Hepatocyte (in vitro differentiated cells): ENCODE results near the gene CPN2. TPM values are rescaled to one million over a fixed set of nuclear protein-coding genes. Genes with fewer than 3 reads are reported as not detected.

Experiments
- DNase-seq: peaks from one replicate; pipeline ENCODE4 v3.0.0-alpha.2; 2016; ENCODE audit warnings: low spot score
- H2AFZ ChIP-seq: fragments of 200-600 bp; sonication (generic); 2 replicates; pipeline ENCODE4 v1.6.0; 2016; ENCODE audit warnings: antibody characterized with exemption, mild to moderate bottlenecking
- H3K27ac ChIP-seq: fragments of 200-600 bp; sonication (generic); 2 replicates; pipeline ENCODE4 v1.5.1; 2016; ENCODE audit warnings: mild to moderate bottlenecking
- H3K27me3 ChIP-seq: fragments of 200-600 bp; sonication (generic); 2 replicates; pipeline ENCODE4 v1.6.1; 2016
- H3K36me3 ChIP-seq: fragments of 200-600 bp; sonication (generic); replicated peaks from 2 replicates; pipeline ENCODE4 v1.5.1; 2016; ENCODE audit warnings: low read depth; ENCODE audit not compliant: insufficient read depth
- H3K4me1 ChIP-seq: fragments of 200-600 bp; sonication (generic); 2 replicates; pipeline ENCODE4 v1.5.1; 2016; ENCODE audit warnings: mild to moderate bottlenecking, moderate library complexity; ENCODE audit not compliant: insufficient read depth
- H3K4me2 ChIP-seq: fragments of 200-600 bp; sonication (generic); 2 replicates; pipeline ENCODE4 v1.6.0; 2016
- H3K4me3 ChIP-seq: fragments of 200-600 bp; sonication (generic); 2 replicates; pipeline ENCODE4 v1.5.1; 2016; ENCODE audit warnings: mild to moderate bottlenecking
- H3K79me2 ChIP-seq: fragments of 200-600 bp; sonication (generic); 2 replicates; pipeline ENCODE4 v1.6.0; 2017; ENCODE audit warnings: mild to moderate bottlenecking
- H3K9me2 ChIP-seq: fragments of 200-600 bp; sonication (generic); replicated peaks from 2 replicates; pipeline ENCODE4 v1.6.0; 2017; ENCODE audit warnings: mild to moderate bottlenecking; ENCODE audit not compliant: insufficient read depth
- H3K9me3 ChIP-seq: fragments of 200-600 bp; sonication (generic); 2 replicates; pipeline ENCODE4 v1.5.1; 2016; ENCODE audit warnings: low read depth, mild to moderate bottlenecking
- H4K20me1 ChIP-seq: fragments of 200-600 bp; sonication (generic); 2 replicates; pipeline ENCODE4 v1.6.0; 2016; ENCODE audit warnings: mild to moderate bottlenecking; ENCODE audit not compliant: insufficient read depth, poor library complexity, severe bottlenecking
- CTCF ChIP-seq: fragments of 200-600 bp; sonication (generic); IDR thresholded peaks from 2 replicates; pipeline ENCODE4 v1.5.1; 2016; ENCODE audit warnings: antibody characterized with exemption, mild to moderate bottlenecking; ENCODE audit not compliant: poor library complexity
- EZH2 ChIP-seq: fragments of 200-600 bp; sonication (generic); IDR thresholded peaks from 2 replicates; pipeline ENCODE4 v1.6.1; 2016; ENCODE audit warnings: antibody characterized with exemption, mild to moderate bottlenecking, borderline replicate concordance
- EZH2phosphoT487 ChIP-seq: fragments of 200-600 bp; sonication (generic); IDR thresholded peaks from one replicate; pipeline ENCODE4 v1.6.1; 2018; ENCODE audit warnings: antibody characterized with exemption, mild to moderate bottlenecking, low read depth, moderate library complexity; ENCODE audit not compliant: unreplicated experiment, severe bottlenecking
- WGBS: methylation state at CpG from one replicate; pipeline ENCODE4 v1.1.6; 2016; ENCODE audit warnings: low lambda C conversion rate; ENCODE audit errors: missing lambda C conversion rate; 5-methylcytosine and 5-hydroxymethylcytosine counted together
- polyA plus RNA-seq: library from polyadenylated mRNA; unstranded; fragments of >200 nt; fragmentation: Nextera tagmentation; extraction: Ambion mirVana; gene quantifications from 2 replicates; pipeline ENCODE4 v1.2.1, GENCODE V29; 2016
- total RNA-seq: library from RNA; depleted of rRNA; stranded (reverse); fragments of >200 nt; gene quantifications from 2 replicates; pipeline ENCODE4 v1.2.3, GENCODE V29; 2014

The CPN2 gene
- total and polyA plus RNA-seq, 2 experiments from 2014 or later, result 3.3 to 4.6 TPM

DNA sequence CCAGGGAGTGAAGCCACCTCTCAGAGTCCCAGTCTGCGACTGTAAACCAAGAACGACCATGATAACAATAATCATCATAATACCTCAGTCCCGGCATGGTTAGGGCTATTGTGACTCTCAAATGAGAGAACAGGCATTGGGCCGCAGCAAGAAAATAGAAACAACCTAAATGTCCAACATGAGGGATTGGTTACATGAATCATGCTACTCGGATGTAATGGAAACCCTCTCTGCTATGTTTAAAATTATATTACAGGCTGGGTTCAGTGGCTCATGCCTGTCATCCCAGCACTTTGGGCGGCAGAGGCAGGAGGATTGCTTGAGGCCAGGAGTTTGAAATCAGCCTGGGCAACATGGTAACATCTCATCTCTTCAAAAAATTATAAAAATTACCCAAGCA is 2.8 kb downstream of the CPN2 start:
- no peaks in the 10 kb centered on the region for H3K27me3 ChIP-seq
- no peaks in the 10 kb centered on the region for H3K9me2 ChIP-seq
- no peaks in the 10 kb centered on the region for H3K9me3 ChIP-seq
- no peaks in the 10 kb centered on the region for H4K20me1 ChIP-seq
- H3K79me2 ChIP-seq, result no peaks in the 10 kb centered on the region
- TF ChIP-seq EZH2phosphoT487 (no peak), EZH2 (no peak), CTCF (no peak)
- no peaks in the 10 kb centered on the region for H3K36me3 ChIP-seq
- H2AFZ ChIP-seq, result no peak overlapping the region
- H3K27ac ChIP-seq, result no peak overlapping the region
- no peak overlapping the region for H3K4me2 ChIP-seq
- no peak for DNase-seq
- H3K4me1 ChIP-seq, result no peaks in the 10 kb centered on the region
- no peak overlapping the region for H3K4me3 ChIP-seq
- 84% methylated on average over 6 of the region's 6 CpGs for WGBS

DNA sequence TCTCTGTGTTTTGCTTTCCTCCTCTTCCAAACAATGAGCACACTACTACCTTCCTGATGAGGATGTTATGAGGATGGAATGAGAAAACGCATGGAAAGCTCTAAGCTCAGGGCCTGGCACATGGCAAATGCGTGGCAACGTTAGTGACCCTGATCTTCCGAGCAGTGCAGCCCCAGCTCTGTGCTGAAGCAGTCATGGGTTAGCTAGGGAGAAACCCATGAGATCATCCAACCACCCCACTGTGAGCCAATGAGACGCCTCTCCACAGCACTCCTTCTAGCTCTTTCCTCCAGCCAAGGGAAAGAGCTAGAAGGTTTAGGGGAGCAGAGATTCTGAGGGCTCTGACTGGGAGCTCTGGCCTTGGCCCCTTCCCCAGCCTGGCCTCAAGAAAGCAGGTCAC is 4.5 kb downstream of the CPN2 start:
- TF ChIP-seq EZH2 (no peak), EZH2phosphoT487 (no peak), CTCF (no peak)
- no peaks in the 10 kb centered on the region for H4K20me1 ChIP-seq
- no peak overlapping the region for H3K27ac ChIP-seq
- 90% methylated on average over 5 of the region's 5 CpGs for WGBS
- no peaks in the 10 kb centered on the region for H3K27me3 ChIP-seq
- H3K36me3 ChIP-seq, result no peaks in the 10 kb centered on the region
- H3K79me2 ChIP-seq, result no peaks in the 10 kb centered on the region
- H3K9me2 ChIP-seq, result no peaks in the 10 kb centered on the region
- H3K9me3 ChIP-seq, result no peaks in the 10 kb centered on the region
- H3K4me3 ChIP-seq, result no peak overlapping the region
- H3K4me1 ChIP-seq, result no peaks in the 10 kb centered on the region
- DNase-seq, result no peak
- no peak overlapping the region for H2AFZ ChIP-seq
- no peak overlapping the region for H3K4me2 ChIP-seq

DNA sequence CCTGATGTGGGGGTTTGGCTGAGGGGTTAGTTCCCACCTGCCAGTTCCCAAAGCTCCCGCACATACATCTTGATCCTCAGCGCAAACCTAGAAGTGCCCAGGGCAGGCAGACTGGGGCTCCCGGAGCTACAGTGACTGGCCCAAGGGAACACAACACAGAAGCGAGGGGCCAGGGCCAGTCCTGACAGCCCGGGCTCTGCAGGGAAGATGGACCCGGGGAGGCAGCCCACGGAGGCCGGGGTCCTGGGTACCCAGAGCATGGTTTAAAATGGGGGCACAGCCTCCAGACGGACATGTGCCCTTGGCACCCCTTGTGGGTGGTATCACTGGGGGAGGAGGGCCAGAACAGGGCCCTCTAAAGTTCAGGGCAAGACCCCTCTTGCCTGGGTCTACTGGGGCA is 5.1 kb downstream of the CPN2 start:
- Histone ChIP-seq H3K27ac (no peak overlapping the region), H3K79me2 (no peaks in the 10 kb centered on the region), H3K4me3 (no peak overlapping the region), H3K27me3 (no peaks in the 10 kb centered on the region), H4K20me1 (no peaks in the 10 kb centered on the region), H2AFZ (no peak overlapping the region), H3K9me2 (no peaks in the 10 kb centered on the region), H3K4me1 (no peaks in the 10 kb centered on the region), H3K36me3 (no peaks in the 10 kb centered on the region), H3K9me3 (no peaks in the 10 kb centered on the region), H3K4me2 (no peak overlapping the region)
- no peak for DNase-seq
- 97% methylated on average over 9 of the region's 9 CpGs for WGBS
- no peak for TF ChIP-seq EZH2phosphoT487
- TF ChIP-seq EZH2, result no peak
- TF ChIP-seq CTCF, result no peak

GRCh38 chr3:194344012-194344411 is 7.1 kb downstream of the CPN2 start:
- Histone ChIP-seq H3K9me3 (no peaks in the 10 kb centered on the region), H2AFZ (no peak overlapping the region), H3K36me3 (no peaks in the 10 kb centered on the region), H4K20me1 (no peaks in the 10 kb centered on the region), H3K27ac (no peak overlapping the region), H3K9me2 (no peaks in the 10 kb centered on the region), H3K4me1 (peaks cover 7% of the 10 kb centered on the region), H3K4me2 (no peak overlapping the region), H3K27me3 (no peaks in the 10 kb centered on the region), H3K4me3 (no peak overlapping the region), H3K79me2 (no peaks in the 10 kb centered on the region)
- DNase-seq, result peak; percentile 85
- WGBS, result 36% methylated on average over 9 of the region's 9 CpGs
- TF ChIP-seq CTCF (peak; percentile 91), EZH2 (no peak), EZH2phosphoT487 (no peak)
